Putamen (tissue), 1 donor: ENCODE data around the gene CRTAC1.
"Not testable (repeated sequence)": the region's sequence is repeated elsewhere in the genome, so short reads cannot be mapped to it uniquely, and the experiment has no call there.

Source experiments
- DNase-seq: peaks from one replicate; pipeline ENCODE4 v3.0.0-alpha.2; 2016; ENCODE audit warnings: low spot score

Gene CRTAC1

GRCh38 chr10:97869091-97870042 is 161.1 kb downstream of the CRTAC1 start:
- DNase-seq = peak; percentile 55

DNA sequence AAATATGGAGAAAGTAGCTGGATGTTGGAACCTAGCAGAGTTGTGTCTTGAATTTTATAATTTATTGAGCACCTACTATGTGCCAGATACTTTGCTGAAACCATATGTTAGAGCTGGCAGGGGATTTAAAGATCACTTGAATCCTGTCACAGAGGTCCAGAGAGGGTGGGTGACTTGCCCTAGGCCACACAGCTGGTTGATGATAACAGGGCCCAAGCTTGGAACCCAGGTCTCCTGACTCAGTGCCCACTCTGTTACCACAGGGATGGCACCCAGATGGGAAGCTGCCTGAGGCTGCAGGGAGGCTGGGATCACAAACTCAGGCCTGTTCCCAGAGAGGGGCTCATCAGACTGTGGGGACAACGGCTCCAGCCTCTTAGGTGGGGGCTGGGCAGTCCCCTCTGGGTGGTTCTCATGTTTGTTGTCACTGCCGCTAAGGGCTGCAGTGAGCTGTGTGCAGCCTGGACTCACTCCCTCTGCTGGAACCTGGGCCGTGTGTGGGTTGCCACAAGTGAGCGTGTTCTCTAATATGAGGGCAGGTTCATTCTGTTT is 162.2 kb downstream of the CRTAC1 start:
- DNase-seq = no peak

DNA sequence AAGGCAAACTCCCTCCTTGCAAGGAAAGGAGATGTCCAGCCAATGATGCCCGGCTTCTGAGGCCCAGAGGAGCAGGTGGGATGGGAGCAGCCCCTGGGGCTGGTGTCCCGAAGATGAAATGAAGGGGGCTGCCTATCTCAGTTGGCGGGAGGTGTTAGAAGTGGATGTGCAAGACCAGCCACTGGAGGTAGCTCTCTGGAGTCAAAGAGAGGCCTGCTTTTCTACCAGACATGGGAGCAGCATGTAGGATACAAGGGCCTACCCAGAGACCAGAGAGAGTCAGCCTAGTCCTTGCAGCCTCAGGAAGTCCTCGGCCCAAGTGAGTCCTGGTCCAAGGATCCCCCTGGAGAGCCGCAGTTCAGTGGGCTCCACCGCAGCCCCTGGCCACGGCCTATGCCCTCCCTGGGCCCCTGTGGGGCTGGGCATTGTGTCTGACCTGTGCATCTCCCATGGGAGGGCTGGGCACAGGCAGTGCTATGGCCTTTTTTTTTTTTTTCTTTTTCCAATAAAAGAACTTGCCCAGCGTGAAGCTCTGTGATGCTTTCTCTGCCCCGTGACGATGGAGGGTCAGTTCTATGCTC is 163.1 kb downstream of the CRTAC1 start:
- no peak for DNase-seq

GRCh38 chr10:97866524-97867219 is 163.7 kb downstream of the CRTAC1 start:
- no peak for DNase-seq

DNA sequence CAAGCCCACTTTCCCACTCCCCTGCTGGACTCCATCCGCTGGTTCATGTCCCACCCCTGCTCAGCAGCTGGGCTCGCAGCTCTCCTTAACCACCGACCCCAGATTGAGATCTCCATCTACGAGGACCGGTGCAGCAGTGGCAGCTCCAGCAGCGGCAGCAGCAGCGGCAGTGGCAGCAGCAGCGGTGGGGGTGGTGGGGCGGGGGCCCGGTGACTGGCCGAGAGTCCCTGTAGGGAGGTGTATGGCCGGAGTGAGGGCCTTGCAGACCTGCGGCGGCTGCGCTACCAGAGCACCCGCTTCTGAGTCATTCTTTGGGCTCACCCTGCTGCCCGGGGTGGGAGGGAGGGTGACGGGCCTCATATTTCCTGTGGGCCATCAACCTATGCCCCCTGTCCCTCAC is 164.9 kb downstream of the CRTAC1 start:
- no peak for DNase-seq

DNA sequence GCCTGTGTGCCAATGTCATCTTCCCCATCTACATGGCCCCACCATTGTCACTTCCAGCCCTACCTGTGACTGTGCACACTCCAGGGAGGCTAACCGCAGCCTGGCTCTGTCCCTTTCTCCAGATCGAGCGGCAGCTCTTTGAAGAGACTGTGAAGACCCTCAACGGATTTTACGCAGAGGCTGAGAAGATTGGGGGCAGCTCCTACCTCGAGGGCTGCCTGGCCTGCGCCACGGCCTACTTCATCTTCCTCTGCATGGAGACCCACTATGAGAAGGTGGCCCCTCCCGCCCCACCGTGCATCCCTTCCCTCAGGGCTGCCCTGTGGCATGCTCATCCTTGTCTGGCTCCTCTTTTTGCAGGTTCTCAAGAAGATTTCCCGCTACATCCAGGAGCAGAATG is 166.6 kb downstream of the CRTAC1 start:
- no peak for DNase-seq

GRCh38 chr10:97861924-97862323 is 168.5 kb downstream of the CRTAC1 start:
- DNase-seq = no peak

DNA sequence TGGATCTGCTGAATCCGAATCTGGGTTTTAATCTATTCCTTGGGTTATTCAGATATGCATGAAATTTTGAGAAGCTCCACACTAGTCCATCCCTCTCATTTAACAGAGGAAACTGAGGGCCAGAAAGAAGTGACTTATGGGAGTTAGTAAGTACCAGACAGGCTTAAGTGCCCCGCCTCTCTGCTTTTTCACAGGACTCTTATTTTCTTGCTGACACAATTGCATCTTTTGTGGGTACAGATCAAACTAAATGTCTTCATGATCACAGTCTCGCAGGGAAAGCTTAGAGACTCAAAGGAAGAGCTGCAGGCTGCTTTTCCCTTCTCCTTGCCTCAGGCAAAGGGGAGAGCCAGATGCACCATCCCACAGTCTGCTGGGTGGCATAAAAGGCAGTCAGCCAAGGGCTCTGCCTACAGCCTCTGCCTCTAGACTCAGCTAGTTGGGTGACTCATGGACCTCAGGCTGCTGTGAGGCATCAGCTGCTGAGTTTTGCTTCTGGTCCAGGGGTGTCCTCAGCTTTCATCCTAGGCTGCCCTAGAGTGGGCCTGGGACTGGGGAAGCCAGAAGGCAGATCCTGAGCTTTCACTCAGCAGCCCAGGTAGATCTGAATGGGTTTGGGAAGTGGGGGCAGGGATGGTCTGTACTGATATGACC is 169.2 kb downstream of the CRTAC1 start:
- DNase-seq = peak; percentile 61

DNA sequence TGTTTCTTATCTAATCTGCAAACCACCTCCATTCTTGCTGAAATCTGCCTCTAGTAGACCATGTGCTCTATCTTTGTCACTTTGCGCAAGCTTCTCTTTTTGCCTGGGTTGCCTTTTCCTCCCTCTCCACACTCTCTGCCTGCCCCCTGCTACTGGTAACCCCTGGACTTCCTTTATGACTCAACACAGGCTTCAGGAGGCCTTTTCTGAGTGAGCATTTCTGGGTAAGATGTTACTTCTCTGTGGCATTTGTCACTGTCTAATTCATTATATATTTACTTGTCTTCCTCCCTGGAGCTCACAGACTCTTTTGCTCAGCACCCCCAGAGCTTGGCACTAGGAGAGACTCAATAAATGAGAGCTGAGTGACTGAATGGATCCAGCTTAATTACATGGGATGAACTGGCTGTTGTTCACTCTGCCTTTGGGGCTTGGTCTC is 172.4 kb downstream of the CRTAC1 start:
- DNase-seq = no peak

- no peak for DNase-seq
Observed at GRCh38 chr10:97854743-97855142, 175.7 kb downstream of the CRTAC1 start.

- no peak for DNase-seq
Observed at GRCh38 chr10:97852840-97853405, 177.5 kb downstream of the CRTAC1 start.

DNA sequence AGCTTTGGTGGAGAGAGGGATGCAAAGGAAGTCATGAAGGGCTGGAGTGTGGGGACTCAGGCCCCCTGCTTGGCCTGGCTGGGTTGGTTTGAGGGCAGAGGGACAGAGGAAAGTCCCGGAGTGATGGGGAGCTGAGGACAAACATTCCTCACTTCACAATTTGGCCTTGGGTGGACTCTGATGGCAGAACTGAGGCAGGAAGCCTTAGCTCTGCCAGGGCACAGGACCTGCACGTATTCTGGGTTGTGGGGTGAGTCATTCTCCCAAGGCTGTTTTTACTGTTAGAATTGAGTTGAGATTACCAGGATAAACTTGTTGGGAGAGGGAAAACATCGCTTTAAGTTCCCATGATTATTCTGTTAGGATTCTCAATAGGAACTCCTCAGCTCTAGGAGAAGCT is 178.1 kb downstream of the CRTAC1 start:
- no peak for DNase-seq

DNA sequence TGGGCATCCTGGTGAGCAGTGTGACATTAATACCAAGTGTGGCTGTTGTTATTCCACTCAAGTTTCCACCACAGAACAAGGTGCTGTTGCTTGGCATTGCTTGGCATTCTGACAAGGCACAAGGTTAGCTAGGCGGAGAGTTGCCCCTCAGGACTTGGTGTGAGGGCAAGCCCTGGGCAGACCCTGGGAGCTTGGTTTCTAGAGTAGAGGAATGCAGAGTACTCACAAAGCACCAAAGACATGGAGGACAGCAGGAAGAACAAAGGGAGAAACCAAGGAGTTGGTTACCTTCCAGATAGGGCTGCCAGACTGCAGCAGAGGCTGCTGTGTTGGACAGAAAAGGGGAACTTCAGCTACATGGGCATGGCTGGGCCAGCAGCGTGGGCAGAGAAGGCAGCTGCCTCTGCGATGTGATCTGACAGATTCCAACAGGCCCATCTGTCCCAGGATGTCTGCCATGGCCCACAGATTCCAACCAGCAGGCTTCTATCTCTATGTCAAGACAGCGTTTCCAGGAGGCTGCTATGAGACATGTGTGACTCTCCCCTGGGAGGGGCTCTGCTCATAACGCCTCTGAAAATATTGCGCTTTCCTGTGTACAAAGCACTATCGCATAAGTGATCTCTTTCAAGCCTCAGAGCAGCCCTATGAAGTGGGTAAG is 178.9 kb downstream of the CRTAC1 start:
- DNase-seq = peak; percentile 43

GRCh38 chr10:97850446-97850845 is 180.0 kb downstream of the CRTAC1 start:
- no peak for DNase-seq

DNA sequence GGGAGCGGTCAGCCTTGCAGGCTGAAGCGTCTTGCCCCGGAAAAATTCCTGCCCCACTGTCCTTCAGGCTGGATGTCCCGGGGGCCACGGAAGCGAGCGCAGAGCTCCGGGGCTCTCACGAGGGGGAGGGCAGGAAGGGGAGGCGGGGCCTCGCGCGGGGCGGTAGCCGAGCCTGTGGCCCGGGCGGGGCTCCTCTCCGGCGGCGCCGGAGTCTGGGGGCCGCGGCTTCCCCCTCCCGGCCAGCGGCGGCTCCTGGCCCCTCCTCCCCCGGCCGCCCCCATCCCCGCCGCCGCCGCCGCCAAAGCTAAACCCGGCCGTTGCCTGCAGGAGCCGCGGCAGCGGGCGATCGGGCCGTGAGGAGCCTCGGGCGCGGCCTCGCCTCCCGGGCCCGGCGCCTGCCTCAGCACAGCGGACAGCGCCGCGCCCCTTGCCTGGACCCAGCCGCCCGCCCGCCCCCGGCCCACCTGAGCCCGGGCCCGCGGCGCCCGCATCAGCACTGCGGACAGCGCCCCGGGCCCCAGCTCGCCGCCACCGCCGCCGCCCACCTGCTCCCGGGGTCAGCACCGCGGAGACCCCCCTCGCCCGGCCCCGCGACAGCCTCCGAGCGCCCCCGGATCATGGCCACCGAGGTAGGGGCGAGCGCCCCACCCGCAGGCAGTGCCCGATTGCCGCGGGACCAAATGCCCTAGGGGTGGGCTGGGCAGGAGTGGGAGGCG is 180.6 kb downstream of the CRTAC1 start, which contains the start of gene GOLGA7B:
Gene GOLGA7B, plus strand, starts transcription at position 157 of the 716 bp plus-strand sequence. Its CDS starts 461 bp downstream, at position 618.
- DNase-seq = no peak

- DNase-seq = no peak
Observed at GRCh38 chr10:97849103-97849686, 181.2 kb downstream of the CRTAC1 start.

- no peak for DNase-seq
Observed at GRCh38 chr10:97844678-97845077, 185.7 kb downstream of the CRTAC1 start.

DNA sequence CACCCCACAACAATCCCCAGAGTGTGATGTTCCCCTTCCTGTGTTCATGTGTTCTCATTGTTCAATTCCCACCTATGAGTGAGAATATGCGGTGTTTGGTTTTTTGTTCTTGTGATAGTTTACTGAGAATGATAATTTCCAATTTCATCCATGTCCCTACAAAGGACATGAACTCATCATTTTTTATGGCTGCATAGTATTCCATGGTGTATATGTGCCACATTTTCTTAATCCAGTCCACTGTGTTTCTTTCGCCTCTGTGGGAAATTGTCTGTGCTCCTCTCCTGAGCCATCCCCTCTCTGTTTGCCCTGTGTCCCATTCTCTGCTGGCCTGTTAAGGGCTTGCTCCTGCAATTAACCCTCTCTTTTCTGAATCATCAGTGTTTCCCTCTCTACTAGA is 186.4 kb downstream of the CRTAC1 start:
- DNase-seq = not testable (repeated sequence)

DNA sequence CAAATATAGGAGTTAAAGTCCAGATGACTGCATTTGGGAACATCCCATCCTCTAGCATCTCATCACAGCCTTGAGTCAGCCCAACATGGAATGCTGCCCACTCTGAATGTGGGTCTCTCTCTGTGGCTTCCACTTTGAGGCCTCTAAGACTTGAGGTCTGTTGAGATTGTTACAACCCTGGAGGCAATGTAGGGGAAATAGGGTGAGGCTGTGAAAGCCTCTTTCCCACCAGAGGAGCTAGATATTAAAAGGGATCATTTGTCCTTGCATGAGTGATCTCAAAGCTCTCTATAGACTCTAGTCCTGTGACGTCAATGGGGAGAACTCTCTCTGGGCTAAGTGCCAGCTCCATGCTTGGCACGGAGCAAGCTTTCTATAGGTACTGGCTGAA is 187.1 kb downstream of the CRTAC1 start:
- no peak for DNase-seq
